Ishikawa (cell line): ENCODE data around the gene NONO.

ENCODE experiments used
- CEBPB ChIP-seq: IDR thresholded peaks from 2 replicates; pipeline ENCODE4 v1.6.1; 2012
- CREB1 ChIP-seq: IDR thresholded peaks from 2 replicates; pipeline ENCODE4 v1.6.1; 2012; ENCODE audit warnings: low read depth
- EGR1 ChIP-seq: IDR thresholded peaks from 2 replicates; pipeline ENCODE4 v1.6.1; 2012
- EP300 ChIP-seq: IDR thresholded peaks from 2 replicates; pipeline ENCODE4 v1.6.1; 2012; ENCODE audit warnings: borderline replicate concordance
- FOXM1 ChIP-seq: IDR thresholded peaks from 2 replicates; pipeline ENCODE4 v1.6.1; 2012; ENCODE audit warnings: low read depth, borderline replicate concordance
- MAX ChIP-seq: IDR thresholded peaks from 2 replicates; pipeline ENCODE4 v1.6.1; 2012
- NFIC ChIP-seq: IDR thresholded peaks from 2 replicates; pipeline ENCODE4 v1.6.1; 2012
- RAD21 ChIP-seq: IDR thresholded peaks from 2 replicates; pipeline ENCODE4 v1.6.1; 2012; ENCODE audit warnings: low read depth
- TAF1 ChIP-seq: IDR thresholded peaks from 2 replicates; pipeline ENCODE4 v1.6.1; 2012; ENCODE audit warnings: low read depth, mild to moderate bottlenecking
- TCF12 ChIP-seq: IDR thresholded peaks from 2 replicates; pipeline ENCODE4 v1.6.1; 2012; ENCODE audit warnings: low read depth
- TEAD4 ChIP-seq: IDR thresholded peaks from 2 replicates; pipeline ENCODE4 v1.6.1; 2012
- USF1 ChIP-seq: IDR thresholded peaks from 2 replicates; pipeline ENCODE4 v1.6.1; 2012
- YY1 ChIP-seq: IDR thresholded peaks from 2 replicates; pipeline ENCODE4 v1.6.1; 2012; ENCODE audit warnings: low read depth
- ZBTB7A ChIP-seq: IDR thresholded peaks from 2 replicates; pipeline ENCODE4 v1.6.1; 2012; ENCODE audit warnings: low read depth
- TF ChIP-seq, protein P1 (sequence below): IDR thresholded peaks from 2 replicates; pipeline ENCODE4 v1.6.1; 2012; ENCODE audit warnings: low read depth, mild to moderate bottlenecking

The NONO gene

GRCh38 chrX:71241301-71241700, 42.1 kb upstream of the NONO start:
- TF ChIP-seq TEAD4 (no peak), EP300 (no peak), ZBTB7A (no peak), EGR1 (no peak), CEBPB (no peak), CREB1 (no peak), YY1 (no peak), RAD21 (no peak)

- TF ChIP-seq TCF12 (no peak), MAX (no peak), CREB1 (no peak), USF1 (no peak), RAD21 (no peak)
- TF ChIP-seq, protein P1, sequence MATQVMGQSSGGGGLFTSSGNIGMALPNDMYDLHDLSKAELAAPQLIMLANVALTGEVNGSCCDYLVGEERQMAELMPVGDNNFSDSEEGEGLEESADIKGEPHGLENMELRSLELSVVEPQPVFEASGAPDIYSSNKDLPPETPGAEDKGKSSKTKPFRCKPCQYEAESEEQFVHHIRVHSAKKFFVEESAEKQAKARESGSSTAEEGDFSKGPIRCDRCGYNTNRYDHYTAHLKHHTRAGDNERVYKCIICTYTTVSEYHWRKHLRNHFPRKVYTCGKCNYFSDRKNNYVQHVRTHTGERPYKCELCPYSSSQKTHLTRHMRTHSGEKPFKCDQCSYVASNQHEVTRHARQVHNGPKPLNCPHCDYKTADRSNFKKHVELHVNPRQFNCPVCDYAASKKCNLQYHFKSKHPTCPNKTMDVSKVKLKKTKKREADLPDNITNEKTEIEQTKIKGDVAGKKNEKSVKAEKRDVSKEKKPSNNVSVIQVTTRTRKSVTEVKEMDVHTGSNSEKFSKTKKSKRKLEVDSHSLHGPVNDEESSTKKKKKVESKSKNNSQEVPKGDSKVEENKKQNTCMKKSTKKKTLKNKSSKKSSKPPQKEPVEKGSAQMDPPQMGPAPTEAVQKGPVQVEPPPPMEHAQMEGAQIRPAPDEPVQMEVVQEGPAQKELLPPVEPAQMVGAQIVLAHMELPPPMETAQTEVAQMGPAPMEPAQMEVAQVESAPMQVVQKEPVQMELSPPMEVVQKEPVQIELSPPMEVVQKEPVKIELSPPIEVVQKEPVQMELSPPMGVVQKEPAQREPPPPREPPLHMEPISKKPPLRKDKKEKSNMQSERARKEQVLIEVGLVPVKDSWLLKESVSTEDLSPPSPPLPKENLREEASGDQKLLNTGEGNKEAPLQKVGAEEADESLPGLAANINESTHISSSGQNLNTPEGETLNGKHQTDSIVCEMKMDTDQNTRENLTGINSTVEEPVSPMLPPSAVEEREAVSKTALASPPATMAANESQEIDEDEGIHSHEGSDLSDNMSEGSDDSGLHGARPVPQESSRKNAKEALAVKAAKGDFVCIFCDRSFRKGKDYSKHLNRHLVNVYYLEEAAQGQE, result no peak
These were observed 38.9 kb upstream of the NONO start for GRCh38 chrX:71244359-71245128.

DNA sequence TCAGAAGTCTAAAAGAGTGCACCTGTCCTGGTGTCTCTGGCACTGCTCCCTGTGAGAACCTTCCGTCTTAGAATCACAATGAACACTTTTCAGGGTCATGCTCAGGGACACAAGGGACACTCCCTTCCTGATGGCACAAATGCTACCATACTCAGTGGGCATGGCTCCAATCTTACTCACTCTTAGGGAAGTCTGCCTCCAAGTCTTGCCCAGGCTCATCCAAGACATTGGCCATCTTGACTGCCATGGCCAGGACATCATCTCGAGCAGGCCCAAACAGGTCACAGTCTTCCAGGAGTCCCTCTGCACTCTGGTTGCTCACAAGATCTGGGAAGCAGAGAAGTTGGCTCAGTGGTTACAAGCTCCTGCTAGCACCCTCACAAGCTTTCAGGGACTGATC, 38.3 kb upstream of the NONO start:
- TF ChIP-seq EP300 (no peak), CREB1 (no peak), TCF12 (no peak), TEAD4 (no peak), FOXM1 (no peak), YY1 (no peak), NFIC (no peak), USF1 (no peak), MAX (no peak), TAF1 (no peak)
- TF ChIP-seq, protein P1, result no peak

- TF ChIP-seq EGR1, result no peak
- TF ChIP-seq, protein P1, result no peak
- no peak for TF ChIP-seq FOXM1
- TF ChIP-seq NFIC, result no peak
- no peak for TF ChIP-seq TCF12
- no peak for TF ChIP-seq YY1
- no peak for TF ChIP-seq CEBPB
- no peak for TF ChIP-seq CREB1
- no peak for TF ChIP-seq RAD21
- TF ChIP-seq MAX, result no peak
These were observed 32.6 kb upstream of the NONO start for GRCh38 chrX:71250841-71251240.
